NCI-H2029 (cell line): ENCODE data around the gene DCAF4.
"Not testable (repeated sequence)": the region's sequence is repeated elsewhere in the genome, so short reads cannot be mapped to it uniquely, and the experiment has no call there.

Experiments
- DNase-seq: peaks from one replicate; lab custom pipeline; 2025; lab: John Stamatoyannopoulos, UW

DCAF4 gene

DNA sequence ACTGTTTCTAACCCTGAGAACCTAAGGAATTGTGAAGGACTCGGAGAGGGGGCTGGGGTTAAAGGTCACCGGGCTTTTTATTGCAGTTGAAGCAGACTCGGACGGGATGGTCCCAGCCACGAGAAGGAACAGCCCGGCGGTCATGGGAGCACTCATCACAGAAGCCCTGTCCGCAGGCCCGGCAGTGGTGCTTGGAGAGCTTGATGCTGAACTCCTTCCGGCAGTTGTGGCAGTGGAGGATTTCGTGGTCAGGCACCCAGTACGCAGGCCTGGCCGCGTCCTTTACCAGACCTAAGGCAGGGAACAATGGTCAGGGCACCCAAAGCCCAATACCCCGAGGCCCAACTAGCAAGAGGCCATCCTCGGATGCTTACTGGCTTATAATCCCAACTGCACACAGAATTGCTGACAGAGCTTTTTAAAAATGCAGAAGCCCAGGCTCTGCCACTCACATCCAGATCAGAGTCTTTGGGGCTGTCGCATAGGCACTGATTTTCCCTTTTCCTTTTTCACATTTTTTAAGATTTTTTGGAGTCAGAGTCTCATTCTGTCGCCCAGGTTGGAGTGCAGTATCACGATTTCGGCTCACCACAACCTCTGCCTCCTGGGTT, 44.7 kb downstream of the DCAF4 start:
- no peak for DNase-seq

DNA sequence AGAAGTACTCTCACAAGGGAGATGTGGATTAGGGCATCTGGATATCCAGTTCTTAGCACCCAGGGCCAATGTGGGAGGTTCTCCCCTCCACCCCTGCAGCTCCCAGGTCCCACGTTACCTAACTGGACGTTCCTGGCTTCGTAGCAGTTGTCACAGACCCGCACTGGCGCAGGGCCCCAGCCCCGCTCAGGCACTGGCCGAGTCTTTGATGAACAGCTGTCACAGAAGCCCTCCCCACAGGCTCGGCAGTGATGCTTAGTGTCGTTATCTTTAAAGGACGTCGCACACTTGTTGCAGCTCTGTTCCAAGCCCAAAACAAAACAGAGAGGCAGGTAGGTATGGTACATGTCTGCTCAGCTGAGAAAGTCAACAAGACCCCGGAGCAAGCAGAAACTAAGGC, 48.4 kb downstream of the DCAF4 start:
- DNase-seq: no peak

DNA sequence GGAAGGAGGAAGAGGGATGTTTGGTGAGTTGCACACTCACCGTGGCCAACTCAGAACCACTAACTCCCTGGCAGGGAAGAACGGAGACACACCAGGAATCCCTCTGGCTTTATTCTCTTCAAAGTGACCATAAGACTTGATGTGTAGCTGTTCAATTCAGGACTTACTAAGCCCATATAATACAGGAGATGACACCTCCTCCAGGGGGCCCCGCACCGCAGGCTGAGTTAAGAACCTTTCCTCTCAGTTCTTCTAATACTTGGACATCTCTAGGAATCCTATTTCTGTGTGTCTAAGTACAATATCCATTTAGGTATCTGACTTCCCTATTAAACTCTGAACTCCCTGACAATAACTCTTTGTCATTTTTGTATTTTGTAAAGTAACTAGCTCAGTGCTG, 49.5 kb downstream of the DCAF4 start:
- no peak for DNase-seq

DNA sequence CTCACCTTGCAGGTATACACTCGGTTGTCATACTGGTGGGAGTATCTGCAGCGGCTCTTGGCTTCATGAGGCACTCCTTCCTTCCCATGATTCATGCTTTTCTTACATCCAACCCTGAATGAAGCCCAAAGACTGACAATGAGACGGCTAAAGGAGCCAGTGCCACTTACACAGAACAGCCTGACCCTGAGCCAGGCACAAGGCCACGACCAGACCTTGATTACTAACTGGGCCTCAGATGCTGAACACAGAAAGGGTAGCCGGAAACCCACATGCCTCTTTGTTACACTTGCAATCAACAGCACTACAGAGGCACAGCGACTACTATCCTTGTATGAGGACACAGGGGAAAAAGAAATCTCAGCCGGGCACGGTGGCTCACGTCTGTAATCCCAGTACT, 52.6 kb downstream of the DCAF4 start:
- no peak for DNase-seq

DNA sequence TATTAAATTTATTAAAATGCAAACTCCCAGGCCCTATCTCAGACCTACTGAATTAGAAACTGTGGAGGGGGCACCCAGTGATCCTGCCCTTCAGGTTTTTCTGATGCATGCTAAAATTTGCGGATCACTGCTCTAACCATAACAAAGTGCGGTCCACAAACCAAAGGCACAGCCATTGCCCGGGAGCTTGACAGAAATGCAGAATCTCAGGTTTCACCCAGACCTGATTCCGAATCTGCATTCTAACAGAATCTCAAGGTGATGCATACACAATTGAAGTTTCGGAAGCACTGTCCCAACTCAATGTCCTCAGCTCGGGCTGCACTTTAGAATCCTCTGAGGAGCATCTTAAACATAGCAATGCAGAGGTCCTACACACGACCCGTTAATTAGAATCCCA, 54.6 kb downstream of the DCAF4 start:
- no peak for DNase-seq

DNA sequence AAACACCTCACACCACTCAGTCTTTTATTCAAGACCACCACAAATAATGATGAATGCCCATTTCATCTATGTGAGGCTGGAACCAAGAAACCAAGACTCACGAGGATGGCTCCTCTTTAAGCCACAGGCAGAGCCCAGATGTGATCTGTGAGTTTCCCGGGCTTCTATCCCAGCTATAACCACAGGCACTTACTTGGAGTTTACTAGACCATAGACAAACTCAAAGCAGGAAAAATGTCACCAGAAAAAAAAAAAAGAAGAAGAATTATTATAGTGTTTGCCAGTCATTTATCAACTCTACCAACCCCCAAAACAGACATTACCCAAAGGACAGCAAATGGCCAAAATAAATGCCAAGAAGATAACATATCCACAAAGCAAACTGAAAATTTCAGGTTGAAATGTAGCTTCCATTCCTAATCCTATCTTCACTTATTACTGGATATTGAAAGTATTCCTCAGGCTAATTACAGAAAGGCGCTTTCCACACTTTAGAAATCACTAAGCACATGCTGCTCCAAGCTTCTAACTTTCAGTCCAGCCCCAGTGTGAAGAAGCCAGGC, 56.0 kb downstream of the DCAF4 start:
- no peak for DNase-seq

DNA sequence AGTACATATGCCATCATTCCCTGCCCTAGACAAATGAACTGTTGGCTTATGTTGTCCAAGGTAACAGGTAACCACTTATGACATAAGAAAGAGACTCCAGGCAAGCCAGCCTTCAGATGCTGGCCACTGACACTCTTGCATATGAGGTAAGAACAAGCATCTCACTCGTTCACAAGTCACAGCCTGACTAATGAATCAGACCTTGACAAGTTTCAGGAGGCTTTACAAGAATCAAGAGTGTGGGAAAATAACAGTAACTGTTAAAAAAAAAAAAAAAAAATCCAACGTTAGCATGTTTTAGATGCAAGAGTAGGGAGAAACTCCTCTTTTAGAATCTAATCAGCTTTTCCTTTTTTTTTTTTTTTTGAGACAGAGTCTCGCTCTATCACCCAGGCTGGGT, 60.0 kb downstream of the DCAF4 start:
- no peak for DNase-seq

DNA sequence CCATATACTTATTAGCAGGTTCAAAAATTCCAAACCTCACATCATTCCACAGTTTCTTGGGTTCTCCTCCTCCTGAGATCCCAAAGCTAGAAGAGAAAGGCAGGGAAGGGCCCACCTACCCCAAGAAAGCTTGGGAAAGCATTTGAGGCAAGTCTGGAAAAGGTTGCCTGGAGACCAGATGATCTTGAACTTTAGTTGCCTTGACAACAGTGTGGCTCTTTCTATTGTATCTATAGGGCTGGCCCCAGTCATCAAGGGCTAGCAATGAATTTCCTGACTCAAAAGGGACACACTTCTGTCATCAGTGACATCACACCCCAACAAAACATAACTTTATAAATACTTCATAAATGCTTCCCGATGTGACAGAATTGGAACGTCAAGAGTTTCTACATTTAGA, 60.6 kb downstream of the DCAF4 start:
- DNase-seq: no peak

DNA sequence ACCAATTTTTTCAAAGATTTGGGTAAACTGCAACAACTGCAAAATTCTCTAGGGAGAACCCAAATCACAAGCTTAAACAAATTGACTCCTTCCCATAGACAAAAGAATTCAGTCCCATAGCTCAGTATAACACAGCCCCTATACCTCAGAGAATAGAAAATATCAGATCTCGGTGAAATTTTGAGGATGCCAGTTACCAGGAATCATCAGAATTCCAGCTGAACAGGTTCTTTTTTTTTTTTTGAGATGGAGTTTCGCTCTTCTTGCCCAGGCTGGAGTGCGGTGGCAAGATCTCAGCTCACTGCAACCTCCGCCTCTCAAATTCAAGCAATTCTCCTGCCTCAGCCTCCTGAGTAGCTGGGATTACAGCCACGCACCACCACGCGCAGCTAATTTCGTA, 63.9 kb downstream of the DCAF4 start:
- DNase-seq: no peak

DNA sequence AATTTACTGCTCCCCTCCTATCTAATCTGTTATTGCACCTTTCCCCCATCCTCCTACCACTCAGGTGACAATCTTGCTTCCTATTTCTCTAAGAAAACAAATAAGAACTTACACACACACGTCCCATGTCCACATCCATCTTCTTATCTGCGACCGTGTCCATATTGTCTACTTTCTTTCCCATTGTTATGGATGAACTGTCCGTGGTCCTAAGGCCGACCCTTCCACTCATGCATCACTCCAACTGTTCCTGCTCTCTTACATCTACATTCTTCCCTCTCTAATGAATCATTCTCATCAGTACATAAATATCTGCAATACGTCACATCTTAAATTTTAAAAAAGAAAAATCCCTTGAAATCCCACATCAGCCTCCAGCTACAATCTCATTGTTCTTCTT, 70.7 kb downstream of the DCAF4 start:
- DNase-seq: no peak

DNA sequence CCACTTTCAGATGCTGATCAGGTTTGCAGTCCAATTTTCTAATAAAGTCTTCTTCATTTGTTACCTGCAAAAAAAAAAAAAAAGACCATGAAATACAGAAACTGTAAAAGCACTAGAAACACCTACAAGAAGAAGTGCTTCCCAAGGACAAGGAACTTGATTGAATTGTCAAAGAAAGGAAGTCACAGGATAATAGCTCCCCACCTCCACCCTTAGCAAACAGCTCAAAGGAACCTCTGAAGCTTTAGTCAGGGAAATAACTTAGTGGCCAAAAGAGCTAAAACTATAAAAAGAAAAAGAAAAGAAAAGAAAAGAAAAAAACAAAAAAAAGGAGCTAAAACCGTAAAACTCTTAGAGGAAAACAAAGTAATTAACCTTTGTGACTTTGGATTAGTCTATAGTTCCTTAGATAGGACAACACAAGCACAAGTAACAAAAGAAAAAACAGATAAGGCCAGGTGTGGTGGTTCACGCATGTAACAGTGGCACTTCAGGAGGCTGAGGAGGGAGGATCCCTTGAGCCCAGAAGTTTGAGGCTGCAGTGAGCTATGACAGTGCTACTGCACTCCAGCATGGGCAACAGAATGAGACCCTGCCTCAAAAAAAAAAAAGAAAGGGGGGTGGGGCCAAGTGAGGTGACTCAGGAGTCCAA, 72.1 kb downstream of the DCAF4 start:
- no peak for DNase-seq

DNA sequence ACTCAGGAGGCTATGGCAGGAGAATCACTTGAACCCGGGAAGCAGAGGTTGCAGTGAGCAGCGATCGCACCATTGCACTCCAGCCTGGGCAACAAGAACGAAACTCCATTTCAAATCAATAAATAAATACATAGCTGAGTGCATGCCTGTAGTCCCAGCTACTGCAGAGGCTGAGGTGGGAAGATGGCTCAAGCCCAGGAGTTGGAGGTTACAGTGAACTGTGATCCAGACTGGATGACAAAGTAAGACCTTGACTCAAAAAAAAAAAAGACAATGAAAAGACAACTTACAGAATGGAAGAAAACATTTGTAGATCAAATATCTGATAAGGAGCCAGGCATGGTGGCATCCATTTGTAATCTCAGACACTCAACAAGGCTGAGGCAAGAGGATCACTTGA, 73.1 kb downstream of the DCAF4 start:
- DNase-seq: no peak

DNA sequence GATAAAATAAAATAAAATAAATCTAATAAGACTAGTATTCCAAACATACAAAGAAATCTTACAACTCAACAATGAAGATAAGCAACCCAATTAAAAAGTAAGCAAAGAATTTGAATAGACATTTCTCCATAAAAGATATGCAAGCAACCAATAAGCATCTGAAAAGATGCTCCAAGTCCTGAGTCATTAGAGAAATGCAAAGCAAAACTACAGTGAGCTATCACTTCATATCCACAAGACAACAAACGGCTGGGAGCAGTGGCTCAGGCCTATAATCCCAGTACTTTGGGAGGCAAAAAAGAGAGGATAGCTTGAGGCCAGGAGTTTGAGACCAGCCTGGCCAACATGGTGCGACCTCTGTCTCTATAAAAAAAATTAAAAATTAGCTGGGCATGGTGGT, 73.8 kb downstream of the DCAF4 start:
- no peak for DNase-seq

DNA sequence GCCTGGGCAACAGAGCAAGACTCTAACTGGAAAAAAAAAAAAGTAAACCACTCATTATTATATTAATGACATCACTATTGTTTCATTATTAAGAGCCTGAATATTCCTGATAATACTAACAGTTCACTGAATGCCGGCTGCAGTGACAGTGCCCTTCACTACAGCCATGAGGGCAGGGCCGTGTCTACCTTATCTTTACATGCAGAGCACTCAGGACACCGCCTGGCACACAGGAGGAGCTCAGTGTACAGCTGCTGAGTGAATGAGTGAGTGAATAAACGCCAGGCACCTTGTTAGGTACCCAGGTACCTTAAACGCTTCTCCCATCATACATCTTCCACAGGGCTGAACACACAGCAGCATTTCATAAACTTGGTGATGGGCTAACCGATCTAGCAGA, 77.4 kb downstream of the DCAF4 start:
- no peak for DNase-seq

DNA sequence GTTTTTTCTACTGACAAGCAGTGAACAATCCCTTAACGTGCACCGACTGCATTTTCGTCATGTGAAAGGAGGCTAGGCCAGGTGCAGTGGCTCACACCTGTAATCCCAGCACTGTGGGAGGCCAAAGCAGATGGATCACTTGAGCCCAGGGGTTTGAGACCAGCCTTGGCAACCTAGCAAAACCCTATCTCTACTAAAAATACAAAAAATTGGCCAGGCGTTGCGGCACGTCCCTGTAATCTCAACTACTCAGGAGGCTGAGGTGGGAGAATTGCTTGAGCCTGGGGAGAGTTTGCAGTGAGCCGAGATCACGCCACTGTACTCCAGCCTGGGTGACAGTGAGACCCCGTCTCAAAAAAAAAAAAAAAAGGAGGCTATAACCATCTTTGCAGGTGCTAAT, 78.4 kb downstream of the DCAF4 start:
- DNase-seq: not testable (repeated sequence)

DNA sequence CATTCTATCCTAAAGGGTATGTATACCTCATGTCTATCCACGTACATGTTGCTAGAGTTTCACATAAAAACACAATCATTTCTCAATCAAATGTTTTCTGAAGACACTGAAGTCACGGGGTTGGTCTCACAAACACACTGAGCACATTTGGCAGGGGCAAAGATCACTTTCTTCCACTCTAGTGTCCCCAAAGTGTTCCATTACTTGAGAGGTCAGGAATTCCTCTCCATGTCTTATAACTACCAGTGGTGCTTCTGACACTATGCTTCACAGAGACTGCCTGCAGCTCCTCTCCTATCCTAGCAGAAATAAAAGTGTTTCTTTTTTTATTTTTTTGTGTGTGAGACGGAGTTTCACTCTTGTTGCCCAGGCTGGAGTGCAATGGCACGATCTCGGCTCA, 81.6 kb downstream of the DCAF4 start:
- DNase-seq: no peak

DNA sequence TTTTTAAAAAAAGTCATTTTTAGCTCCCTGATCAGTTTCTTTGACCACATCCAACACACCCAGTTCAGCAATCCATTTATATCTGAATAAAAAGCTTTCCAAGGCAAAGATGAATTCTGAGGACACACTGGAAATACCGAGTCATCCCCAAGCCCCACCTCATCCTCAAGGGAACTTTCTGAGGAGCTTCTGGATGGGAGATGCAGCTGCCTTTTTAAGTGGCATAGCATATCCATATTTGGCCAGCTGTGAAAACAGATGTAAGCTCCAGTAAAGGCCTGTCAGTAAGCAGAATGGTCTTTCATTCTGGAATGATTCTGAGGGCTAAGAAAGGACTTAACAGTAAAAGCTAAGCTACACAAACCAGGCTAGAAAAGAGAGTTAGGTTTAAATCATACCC, 82.2 kb downstream of the DCAF4 start:
- no peak for DNase-seq
